ENCODE results near the gene NID2.

Gene NID2

DNA sequence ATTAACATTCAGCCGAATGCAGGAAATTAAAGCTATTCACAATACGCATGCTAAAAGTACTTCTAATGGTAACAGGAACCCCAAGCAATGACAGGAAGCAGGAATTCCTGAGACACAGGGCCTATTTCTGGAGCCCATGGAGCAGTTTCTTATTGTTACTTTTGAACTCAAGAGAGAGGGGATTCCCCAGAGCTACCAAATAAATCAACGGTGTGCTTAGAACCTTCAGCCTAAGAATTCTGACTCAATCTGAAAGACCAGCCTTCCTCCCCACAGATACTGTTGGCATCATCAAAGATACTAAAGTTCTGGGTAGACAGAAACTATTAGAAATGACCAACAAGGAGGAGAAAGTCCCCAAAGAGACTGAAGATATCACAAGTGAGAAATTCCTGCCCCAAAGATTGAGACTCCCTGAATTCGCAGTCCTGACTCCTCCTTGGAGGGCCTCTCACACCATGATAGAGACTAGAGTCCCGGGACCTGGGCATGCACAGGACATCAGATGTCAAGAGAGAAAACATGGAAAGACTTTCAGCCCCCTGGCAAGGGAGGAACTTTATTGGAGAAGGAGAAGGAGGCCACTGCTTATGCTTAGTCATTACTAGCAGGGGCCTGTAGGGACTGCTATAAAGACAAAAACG is 46.8 kb downstream of the NID2 start:
- DNase-seq = no peak

DNA sequence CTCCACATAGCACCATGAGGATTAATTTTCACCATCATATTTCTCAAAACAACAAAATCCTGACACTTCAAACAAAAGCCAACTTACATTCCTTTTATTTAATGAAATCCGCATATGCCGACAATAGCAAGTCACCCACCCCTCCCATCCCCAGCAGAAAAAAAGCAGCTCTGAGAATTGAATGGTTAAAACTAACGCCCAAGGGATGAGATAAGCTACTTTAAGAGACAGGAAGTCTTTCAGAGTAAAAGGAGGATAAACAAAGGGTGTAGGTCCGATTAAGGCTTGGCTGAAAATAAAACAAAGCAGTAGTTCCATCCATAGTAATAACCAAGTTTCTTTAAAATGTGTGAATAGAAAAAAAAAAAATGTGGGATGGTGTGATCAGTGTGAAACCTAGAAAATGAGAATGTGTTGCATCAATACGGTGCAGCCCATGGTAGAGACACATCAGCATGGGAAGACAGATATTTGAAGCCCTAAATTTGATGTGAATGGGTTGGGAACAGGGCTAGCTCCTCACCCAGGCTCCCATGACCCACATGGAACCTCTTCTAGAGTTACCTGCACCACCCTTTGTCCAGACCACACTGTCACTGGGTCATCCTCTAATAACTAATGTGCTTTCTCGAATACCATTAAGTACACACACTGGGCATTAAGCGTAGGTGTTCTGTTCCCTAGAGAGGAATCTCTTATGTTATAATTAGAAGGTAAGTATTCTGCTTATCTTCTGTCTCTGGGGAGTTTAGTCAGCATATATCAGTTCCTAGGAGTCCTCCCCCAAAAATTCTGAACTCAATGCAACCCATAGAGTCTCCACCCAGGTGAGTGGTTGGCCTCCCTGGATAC is 47.8 kb downstream of the NID2 start:
- DNase-seq = no peak

DNA sequence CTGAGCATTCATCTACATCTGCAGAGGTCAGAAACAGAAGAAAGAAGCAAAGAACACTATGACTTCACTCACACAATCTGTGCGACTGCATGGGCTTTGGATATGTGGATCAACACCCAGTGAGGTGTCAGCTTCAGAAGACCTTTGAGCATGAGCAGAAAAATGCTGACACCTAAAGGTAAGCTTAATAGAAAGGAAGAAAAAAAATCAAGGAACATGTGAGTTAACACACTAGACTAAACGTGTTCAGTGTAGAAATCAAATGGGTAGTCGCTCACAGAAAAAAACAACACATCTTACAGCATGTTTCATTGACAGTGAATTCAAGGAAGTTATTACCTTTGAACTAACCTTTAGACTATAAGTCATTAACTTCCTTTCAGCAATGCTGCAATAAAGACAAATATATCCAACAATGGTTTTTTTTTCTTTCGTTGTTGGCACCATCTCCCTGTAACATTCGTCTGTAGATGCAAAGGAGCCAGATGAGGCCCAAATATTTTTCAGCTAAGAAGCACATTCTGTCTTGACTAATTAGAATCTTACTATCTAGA is 48.6 kb downstream of the NID2 start:
- no peak for DNase-seq

DNA sequence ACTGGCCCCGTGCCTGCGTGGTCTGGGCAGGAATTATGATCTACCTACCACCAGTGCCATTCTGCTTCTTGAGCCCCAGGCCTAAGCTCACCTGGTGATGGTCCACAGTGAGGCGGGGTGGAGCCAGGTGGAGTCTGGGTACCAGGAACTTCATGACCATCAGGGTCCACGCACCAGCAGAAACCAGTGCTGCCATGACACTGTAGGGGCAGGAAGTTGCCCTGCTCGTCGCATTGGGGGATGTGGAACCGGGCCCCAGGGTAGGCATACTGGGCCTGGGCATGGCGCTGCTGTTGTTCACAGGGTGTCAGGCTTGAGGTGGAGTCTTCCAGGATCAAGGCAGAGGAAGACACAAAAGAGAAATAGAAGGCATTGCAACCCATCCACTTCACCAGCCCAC is 49.9 kb downstream of the NID2 start:
- DNase-seq = no peak

DNA sequence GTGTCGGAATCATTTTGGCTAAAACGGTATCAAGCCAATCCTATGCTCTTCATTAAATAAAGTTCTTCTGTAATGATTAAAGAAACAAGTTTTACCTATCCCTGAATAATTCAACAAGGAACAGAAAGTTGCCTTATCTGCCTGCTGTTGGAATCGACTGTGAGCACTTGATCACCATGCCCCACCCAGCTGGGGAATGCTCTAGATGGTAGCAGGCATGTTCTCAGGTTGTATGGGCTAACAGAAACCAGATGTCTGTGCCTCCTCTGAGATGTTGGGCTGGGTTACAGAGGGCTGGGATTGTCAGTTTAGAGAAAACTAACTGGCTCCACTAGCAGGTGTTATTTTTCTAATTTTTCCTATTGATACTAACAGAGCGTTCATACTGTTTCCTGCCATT is 50.6 kb downstream of the NID2 start:
- no peak for DNase-seq

DNA sequence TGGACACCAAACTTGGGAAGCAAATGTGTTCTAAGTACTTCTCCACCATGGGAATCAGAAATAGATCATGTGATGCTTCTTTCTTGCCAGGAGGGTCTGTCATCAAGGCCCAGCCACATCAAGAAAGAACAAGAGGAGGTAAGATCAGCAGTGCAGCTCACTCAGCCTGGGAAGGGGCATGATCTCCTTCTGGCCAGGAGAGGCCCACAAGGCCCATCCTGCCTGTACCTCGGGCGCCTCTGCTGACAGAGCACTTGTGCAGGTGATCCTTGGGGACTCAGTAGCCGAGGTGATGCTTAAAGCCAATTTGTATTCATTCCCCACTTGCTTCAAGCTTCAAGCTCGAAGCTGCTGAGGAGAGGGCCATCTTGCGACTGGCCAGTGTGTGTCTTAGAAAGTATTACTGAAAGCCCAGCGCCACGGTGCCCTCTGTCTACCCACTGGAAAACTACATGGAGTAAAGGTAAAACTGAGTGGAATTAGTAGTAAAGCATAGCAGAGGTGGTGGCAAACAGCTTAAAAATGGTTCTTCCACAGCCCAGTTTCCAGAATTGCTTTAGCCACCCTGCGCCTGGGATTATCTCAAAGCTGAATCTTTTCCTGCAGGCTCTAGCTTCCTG is 53.3 kb downstream of the NID2 start:
- DNase-seq = no peak

DNA sequence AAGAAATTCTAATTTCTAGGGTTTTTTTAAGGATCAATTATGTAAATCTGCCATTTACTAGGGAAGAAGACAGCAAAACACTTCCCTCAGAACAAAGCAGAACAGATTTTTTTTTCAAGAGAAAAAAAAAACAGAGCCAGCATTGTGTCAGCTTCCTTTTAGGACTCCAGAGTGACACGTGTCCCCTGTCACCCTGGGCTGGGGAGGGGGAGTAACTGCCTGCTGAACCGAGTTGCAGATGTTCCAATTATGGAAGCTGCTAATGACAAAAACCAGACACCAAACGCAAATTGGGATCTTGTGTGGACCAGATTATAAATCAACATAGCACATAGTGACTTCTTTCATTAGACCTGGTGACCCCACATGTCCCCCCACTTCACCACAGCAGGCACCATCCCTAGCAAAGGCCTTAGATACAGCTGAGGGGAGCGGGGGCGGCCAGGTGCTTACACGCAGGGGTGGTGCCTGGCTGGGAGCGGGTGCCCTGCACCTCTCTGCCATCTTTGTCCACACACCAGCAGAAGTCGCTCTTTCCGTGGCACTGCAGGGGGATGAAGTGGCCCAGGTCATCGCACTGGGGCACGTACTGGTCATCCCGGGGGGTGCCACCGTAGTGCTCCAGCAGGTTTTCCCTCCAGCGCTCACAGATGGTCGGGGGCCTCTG is 54.1 kb downstream of the NID2 start:
- DNase-seq = no peak

DNA sequence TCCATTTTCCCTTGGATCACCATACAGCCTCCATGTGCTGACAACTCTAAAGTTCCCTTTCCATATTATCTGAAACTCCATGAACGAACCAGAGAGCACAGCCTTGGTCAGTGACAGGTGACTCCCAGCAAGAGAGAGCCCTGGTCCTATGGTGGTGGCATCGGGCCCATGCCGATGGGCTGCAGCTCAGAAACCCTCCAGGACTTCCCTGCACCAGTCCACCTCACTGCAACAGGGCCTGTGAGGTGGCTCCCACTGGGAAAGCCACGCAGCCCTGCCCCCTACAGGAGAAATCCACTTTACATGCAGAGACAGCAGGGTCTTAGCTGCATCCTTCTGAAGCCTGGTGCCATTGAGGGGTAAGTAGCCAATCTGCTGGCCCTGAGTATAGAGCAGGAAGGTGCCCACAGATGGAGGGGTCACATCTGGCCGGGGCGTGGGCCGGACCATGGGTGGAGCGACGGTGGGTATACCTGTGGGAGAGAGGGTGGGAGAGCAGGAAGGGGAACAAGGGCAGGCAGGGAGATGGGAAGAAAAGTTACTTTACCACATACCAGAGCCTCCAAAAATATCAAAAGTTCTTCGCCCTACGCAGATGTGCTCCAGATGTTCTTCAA is 54.8 kb downstream of the NID2 start:
- no peak for DNase-seq

DNA sequence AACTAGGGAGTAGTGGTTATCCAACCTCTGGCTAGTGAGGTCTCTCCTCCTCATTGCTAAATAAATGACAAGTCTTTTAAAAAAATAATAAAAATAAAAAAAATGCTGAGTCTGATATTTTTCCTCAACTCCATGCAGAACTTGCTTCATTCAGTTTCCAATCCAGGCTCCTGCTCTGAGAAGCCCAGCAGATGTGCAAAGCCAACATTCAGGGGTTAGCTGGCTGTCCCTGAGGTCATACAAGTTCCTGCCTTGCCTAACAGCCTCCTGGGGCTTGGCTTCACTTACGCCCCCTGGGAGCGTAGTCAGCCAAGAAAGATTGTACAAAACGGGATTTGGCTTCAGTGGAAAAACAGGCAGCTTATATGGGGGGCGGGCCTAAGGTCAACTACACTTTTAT is 56.2 kb downstream of the NID2 start:
- no peak for DNase-seq

DNA sequence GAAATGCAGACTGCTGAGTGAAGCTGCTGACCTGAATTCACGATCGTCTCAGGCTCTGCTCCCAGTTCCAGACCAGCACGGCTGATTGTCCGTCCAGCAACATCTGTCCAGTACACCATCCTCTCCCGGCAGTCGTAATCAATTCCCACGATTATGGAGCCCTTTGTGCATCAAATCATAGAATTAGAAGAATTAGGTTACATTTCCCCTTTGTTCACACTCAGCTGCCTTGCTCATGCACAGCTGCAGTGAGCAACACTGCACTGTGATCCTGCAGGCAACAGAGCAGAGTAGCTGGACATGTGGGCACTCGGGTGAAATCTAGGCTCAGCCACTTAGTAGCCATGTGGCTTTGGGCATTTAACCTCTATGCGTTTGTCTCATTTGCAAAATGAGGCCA is 57.3 kb downstream of the NID2 start:
- DNase-seq = no peak

DNA sequence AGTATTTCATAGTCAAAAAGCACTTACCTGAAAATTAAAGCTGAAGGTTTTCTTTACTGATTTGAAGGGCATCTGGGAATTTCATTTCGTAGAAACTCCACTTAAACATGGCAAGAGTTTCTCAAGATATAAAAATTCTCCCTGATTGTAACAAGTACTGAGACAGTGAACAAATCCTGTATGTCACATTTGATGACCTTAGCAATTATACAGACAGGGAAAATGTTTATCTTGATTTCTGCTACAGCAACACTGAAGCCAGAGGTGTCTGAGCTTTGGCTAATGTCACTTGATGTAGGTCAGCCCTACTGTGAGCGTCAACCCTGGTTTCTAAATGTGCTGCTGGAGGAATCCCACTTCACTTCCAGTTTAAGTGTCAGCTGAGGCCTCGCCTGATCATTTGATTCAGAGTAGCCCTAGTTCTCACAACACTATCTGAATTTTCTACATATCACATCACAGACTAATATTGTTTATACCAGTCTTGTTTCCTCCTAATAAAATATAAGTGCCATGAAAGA is 58.6 kb downstream of the NID2 start:
- no peak for DNase-seq

DNA sequence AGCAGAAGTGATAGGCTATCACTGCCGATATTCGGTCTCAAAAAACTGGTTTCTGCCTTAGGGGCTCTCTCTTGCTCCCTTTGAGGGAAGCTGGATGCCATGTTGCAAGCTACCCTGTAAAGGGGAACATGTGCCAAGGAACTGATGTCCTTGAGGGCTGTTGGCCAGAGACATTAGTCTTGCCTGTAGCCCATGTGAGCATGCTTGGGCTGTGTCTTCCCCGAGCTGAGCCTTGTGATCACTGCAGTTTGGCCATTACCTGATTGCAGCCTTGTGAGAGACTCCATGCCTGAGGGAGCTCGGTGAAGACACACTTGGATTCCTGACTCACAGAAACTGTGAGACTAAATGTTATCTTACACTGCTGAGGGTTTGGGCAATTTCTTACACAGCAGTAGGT is 60.7 kb downstream of the NID2 start:
- no peak for DNase-seq

DNA sequence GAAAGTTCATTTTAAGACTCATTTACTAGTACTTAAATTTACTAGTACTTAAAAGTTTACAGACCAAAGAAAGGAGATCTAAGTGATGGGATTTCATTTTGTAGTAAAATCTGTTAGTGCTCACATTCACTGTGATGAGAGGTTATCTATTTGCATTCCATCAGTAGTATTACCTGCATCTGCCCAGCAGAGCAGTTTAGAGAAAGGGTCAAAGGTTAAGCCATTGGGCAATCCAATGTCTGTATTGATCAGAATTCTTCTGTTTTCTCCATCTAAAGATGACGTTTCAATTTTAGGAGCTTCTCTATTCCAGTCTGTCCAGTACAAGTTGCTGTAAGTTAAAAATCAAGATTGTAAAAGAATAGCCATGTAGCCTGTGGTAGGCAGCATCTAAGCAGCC is 61.2 kb downstream of the NID2 start:
- DNase-seq = no peak

DNA sequence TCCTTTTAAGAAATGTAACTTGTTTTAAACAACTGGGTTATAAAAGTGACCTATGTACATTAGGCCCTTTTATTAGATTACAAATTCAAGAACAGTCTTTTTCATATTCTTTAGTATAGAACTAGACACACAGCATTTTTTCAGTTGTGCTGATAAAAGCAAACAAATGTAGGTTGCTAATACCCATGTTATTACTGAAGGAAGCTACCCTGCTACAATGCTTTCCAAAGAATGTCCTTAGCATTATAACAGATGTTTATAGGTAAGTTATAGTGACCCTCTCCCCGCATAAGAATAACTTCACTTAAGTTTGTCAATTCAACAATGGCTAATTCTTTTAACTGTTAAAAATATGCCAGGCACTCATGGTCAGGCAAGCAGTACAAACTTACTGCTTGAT is 61.6 kb downstream of the NID2 start:
- no peak for DNase-seq

DNA sequence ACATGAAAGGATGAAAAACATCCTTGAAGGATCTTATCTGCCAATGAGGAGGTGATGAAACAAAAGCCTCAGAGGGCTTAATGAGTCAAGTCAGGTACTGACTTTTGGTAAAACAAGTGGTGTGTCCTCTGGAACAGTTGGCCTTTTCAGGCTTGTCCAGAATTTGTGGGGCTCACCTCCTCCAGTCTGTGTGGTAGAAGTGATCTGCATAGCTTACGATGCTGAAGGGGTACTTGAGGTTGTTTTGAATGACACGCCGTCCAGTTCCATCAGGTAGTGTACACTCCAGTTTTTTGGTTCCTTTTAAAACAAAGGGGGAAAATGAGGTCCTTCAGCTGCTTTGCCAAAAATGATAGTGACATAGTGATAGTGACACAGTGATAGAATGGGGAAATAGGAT is 62.5 kb downstream of the NID2 start:
- DNase-seq = no peak

DNA sequence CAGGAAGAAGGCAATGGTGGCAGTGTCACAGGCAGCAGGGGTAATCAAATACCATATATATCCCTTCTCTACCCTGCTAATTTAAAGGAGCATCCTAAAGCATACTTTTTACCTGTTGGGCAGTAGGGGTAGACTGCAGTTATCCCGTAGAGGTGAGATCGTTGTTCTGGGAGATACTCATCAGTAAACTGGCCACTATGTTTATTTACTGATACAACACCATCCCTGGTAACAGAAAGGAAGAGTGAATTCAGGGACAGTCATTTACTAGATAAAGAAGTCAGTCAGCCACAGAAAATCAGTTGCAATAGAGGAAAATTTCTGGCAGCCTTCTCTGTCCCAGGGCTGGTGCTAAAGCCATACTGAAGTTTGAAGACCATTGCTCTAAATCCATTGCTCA is 63.2 kb downstream of the NID2 start:
- DNase-seq = no peak

DNA sequence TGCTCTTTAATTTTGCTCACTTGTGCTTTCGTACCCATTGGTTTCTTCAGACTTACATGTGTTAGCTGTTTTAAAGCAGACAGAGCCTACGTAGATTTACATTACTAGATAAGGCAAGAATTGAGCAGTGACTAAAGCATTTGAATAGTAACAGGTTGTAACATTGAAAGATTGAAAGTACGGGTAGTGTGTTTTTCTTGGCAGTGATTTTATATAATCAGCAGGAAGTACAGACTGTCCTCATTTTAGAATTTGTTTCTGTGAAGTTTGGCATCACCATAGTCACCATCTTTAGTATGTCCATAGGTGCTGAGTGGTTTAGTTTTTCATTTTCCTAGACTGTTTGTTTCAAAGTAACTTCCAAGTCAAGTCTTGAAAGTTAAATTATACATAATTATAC is 65.5 kb downstream of the NID2 start:
- no peak for DNase-seq

DNA sequence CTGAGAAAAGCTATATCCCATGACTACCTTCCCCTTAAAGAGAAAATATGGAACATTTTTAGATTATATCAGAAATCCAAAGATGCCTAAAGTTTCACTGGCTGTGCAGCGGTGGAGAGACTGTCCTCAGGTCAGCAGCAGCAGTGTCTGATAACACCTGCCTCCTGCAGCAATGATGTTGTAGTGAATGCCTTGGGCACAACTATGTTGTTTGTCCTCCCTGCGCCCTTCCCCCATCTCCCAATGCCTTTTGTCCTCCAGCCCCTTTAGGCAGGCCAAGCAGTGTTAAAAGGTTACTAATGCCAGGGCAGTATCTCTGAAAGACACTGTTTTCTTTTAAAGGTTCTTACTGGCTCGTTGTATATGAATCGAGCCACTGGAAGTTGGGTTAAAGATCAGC is 66.3 kb downstream of the NID2 start:
- no peak for DNase-seq

DNA sequence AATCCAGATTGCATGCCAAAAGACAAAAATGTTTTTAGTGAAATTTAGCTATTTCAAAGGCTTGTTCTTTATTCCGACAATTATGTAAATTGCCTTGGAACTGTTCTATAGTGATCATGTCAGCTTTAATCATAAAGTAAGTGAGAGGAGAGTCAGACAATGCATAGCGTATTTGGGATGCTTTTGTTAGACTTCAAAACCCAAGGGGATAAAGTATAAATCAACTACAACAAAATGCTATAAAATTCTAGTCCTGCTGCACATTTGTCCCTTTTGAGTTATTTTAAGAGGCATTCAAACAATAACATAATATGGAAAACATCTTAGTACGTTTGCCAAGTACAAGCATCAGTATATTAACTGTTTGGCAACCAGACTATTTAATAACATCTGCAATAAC is 68.2 kb downstream of the NID2 start:
- no peak for DNase-seq

DNA sequence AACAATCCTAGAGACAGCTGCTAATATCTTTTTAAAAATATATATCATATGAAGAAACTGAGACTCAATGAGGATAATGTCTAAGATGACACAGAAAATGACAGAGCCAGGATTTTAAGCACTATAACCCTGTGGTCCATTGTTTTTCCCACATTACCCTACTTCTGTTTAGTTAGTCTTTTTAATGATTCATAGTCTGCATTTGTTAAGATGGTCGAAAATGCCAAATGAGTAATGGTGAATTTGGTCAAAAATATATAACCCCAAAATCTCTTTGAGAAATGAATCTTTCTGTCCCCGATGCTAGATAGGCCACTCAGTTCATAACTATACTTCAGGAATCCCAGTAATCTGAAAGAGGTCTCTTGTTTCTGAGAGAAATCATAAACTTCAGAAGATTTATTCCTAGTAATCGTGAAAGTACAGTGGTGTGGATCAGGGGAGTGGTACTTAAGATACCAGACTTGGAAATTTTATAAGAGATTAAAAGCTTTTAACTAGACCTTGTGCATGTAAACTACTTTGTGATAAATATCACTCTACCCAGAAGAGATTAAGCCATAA is 68.8 kb downstream of the NID2 start:
- no peak for DNase-seq

DNA sequence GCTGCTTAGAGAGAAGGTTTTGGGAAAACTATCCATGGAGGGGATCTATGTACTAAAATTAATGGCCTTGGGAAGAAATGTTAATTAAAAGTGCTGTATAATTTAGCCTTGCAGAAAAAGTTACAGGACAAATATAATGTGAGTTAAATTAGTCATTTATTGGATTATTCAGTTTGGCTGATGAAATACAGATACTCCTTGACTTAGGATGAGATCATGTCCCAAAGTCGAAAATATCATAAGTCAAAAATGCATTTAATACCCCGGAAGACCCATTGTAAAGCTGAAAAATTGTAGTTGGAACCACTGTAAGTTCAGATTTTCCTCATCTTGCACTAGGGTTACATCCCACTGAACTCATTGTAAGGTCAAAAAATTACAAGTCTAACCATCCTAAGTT is 69.8 kb downstream of the NID2 start:
- no peak for DNase-seq

DNA sequence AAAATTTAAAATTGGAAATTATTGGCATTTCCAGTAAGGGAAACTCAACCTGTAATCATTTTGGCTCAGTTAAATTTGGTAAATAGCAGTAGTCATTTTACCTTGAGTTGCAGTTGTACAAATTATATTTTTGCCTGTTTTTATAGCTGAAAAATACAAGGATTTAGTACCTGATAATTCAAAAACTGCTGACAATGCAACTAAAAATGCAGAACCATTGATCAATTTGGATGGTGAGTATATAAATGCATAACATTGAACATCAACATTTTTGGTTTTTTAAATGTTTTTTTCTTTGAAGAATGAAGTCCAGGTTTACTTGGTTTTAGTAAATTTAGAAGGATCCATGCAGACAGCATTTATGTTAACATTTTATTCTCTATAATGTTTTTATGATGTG is 70.5 kb downstream of the NID2 start:
- no peak for DNase-seq

All from CD4-positive, alpha-beta T cell treated with Interferon alpha-2 for 1 hour (primary cell).